GM20431 (cell line): ENCODE results near the gene RCSD1.

Experiments
- in situ Hi-C: fragments of 300-500 bp; cut with MseI, MboI; formaldehyde crosslinking; loops from one replicate; pipeline ENCODE4 v1.15.0; 2020; ENCODE audit warnings: low sequenced_read_pairs; ENCODE audit not compliant: unreplicated experiment

The RCSD1 gene

DNA sequence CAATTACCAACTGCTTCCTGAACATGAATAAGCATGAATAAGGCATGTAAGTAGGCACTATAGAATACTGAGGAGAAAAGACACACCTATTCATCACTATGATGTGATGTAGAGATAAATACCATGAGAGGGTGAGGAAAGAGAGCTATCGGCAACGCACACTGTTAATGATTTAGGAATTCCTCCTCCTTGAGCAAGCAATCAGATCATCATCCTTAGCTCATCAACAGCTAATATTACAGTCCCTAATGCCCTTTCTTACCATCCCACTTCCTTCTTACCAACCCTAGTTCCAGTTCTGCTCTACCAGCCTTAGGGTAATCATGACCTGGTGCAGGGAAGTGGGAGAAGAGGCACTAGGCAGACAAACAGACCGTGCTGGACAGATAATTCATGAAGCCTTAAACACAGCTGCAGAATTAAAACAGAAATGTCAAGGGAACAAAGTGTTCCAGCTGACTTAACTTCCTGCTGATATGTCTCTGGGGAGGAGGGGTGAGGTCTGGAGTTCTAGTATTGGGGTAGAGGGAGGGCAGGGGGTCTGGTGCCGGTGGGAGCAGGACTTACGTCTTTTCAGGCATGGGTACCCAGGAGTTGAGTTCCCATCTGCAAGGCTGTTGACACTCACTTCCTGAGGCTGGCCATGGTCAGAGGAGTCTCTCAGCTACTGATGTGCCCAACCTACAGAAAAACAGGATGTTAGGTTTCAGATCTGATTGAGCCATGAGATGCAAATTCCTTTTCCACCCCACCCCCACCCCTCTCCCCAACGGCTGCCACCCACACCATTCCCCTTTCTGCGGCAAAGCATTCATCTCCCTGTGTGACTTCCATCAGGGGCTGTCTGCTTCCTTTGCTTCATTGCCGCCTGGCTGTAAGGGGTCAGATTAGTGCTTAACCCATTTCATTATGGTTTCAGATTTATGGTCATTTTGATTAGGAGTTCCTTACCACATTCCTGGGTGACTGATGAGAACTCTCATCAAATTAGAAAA, 12.6 kb upstream of the RCSD1 start:
- in situ Hi-C loops: no loop called here

GRCh38 chr1:167618366-167618765, 11.7 kb upstream of the RCSD1 start:
- in situ Hi-C loops: no loop called here

GRCh38 chr1:167618789-167619188, 11.2 kb upstream of the RCSD1 start:
- in situ Hi-C loops: no loop called here

DNA sequence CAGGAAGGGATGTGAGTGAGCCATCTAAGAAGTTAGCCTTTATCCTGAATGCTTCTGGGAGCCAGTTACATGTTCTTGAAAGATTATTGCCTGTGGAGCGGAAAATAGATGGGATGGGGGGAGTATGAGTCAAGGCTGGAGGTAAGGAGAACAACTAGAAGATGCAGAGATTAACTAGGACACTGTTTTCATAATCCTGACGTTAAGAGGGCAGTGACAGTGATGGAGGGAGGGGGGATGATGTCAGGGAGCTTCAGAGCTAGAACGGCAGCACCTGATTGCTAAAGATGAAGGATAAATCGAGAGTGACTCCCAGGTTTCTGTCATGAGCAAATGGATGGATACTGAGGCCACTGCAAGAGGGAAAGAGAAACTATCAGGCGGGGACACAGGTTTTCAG, 10.0 kb upstream of the RCSD1 start:
- in situ Hi-C loops: no loop called here

GRCh38 chr1:167621780-167622313, 8.2 kb upstream of the RCSD1 start:
- in situ Hi-C loops: no loop called here

- in situ Hi-C loops: no loop called here
Observed at GRCh38 chr1:167623951-167624350, 6.1 kb upstream of the RCSD1 start.

- in situ Hi-C loops: no loop called here
Observed at GRCh38 chr1:167625040-167625823, 4.8 kb upstream of the RCSD1 start.

- in situ Hi-C loops: no loop called here
Observed at GRCh38 chr1:167627615-167627864, 2.5 kb upstream of the RCSD1 start.

- in situ Hi-C loops: no loop called here
Observed at GRCh38 chr1:167627865-167628641, 2.0 kb upstream of the RCSD1 start.

- in situ Hi-C loops: no loop called here
Observed at GRCh38 chr1:167628741-167629515, 1.1 kb upstream of the RCSD1 start.

DNA sequence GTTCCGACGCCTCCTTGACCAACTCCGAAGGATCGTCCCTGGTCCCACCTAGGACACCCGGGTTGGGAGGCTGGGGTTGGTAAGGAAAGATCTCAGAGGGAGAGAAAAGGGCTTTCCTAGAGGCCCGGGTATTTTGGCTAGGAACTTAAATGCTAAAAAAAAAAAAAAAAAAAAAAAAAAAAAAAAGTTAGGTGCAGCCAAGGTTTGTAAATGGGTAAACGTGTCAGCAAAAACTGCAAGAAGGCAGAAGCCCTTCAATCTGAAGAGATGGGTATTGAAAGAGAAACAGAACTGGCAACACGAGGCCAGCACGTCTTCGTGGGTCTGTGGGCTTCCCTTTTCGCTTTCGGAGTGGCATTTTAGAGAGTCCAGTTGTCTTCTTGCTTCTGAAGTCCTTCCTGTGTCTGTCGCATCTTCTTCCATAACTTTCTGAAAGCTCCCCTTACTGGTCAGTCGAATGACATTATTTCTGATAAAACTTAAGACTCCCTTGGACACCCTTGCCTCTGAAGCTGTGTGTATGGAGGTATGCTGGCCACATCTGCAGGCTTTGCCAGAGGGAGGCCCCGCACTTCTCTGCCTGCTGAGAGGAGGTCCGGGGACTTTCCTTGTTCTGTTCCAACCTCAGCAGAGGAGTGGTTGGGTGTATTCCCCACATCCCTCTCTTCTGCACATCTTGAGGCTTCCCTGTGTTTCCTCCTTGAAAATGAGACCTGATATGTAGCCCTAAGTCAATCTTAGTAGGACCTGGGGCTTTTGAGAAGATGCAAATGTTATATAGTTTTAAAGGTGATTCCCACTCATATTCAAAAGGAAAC, 745 bp downstream of the RCSD1 start:
- in situ Hi-C loops: no loop called here

DNA sequence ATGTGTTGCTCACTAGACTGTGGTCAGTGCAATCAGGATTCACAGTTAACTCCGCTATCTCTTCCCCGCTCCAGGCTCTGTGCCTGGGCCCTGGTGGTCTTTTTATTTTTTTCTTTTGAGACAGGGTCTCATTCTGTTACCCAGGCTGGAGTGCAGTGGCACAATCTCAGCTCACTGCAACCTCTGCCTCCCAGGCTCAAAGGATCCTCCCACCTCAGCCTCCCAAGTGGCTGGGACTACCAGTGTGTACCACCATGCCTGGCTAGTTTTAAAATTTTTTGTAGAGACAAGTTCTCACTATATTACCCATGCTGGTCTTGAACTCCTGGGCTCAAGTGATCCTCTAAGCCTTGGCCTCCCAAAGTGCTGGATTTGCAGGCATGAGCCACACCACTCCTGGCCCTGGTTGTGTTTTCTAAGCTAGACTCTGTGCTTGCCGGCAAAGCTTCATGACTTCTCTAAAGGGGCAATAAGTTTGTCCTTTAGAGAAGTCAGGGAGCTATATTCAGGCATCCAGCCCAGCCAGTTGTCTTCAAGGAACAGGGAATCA, 1.4 kb downstream of the RCSD1 start:
- in situ Hi-C loops: no loop called here

GRCh38 chr1:167631936-167632614, 2.0 kb downstream of the RCSD1 start:
- in situ Hi-C loops: no loop called here

- in situ Hi-C loops: no loop called here
Observed at GRCh38 chr1:167633258-167633944, 3.4 kb downstream of the RCSD1 start.

GRCh38 chr1:167634435-167634834, 4.4 kb downstream of the RCSD1 start:
- in situ Hi-C loops: no loop called here

- in situ Hi-C loops: no loop called here
Observed at GRCh38 chr1:167635156-167635648, 5.2 kb downstream of the RCSD1 start.

DNA sequence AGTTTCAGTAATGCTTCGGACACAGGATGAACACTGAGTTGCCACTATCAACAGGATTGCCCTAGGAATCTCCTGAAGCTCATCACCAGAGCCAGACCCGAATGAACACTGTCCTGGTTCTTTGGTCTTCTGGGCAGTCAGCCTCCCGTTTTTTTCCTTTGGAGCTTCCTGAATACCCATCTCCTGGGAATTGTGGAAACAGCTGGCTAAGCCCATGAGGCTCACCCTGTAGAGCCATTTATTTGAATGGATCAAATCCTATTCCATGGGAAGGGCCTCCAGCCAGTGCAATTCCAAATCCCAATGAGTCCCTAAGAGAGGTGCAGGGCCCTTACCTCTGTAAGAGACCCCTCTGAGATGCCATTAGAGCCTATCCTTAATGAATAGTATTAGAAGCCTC, 5.9 kb downstream of the RCSD1 start:
- in situ Hi-C loops: no loop called here
